NCI-H1436 (cell line): ENCODE results near the gene TYW1.
"Not testable (repeated sequence)": the region's sequence is repeated elsewhere in the genome, so short reads cannot be mapped to it uniquely, and the experiment has no call there.

Experiments used
- DNase-seq: peaks from one replicate; lab custom pipeline; 2025; lab: John Stamatoyannopoulos, UW

The TYW1 gene

GRCh38 chr7:67045496-67045995 lies 48.9 kb downstream of the TYW1 start:
- no peak for DNase-seq

- DNase-seq: not testable (repeated sequence)
Measured at GRCh38 chr7:67046819-67047218, 50.2 kb downstream of the TYW1 start.

- DNase-seq: not testable (repeated sequence)
Measured at GRCh38 chr7:67049908-67050307, 53.3 kb downstream of the TYW1 start.

GRCh38 chr7:67052161-67052560 lies 55.5 kb downstream of the TYW1 start:
- not testable (repeated sequence) for DNase-seq

GRCh38 chr7:67056683-67057082 lies 60.0 kb downstream of the TYW1 start:
- DNase-seq: no peak

GRCh38 chr7:67061321-67061720 lies 64.7 kb downstream of the TYW1 start:
- DNase-seq: not testable (repeated sequence)

- not testable (repeated sequence) for DNase-seq
Measured at GRCh38 chr7:67062802-67063201, 66.2 kb downstream of the TYW1 start.

- not testable (repeated sequence) for DNase-seq
Measured at GRCh38 chr7:67066950-67067622, 70.5 kb downstream of the TYW1 start.

- DNase-seq: not testable (repeated sequence)
Measured at GRCh38 chr7:67076120-67076519, 79.5 kb downstream of the TYW1 start.

GRCh38 chr7:67082880-67083279 lies 86.2 kb downstream of the TYW1 start:
- DNase-seq: not testable (repeated sequence)

GRCh38 chr7:67089261-67089660 lies 92.6 kb downstream of the TYW1 start:
- not testable (repeated sequence) for DNase-seq

GRCh38 chr7:67091053-67091452 lies 94.4 kb downstream of the TYW1 start:
- not testable (repeated sequence) for DNase-seq

- DNase-seq: not testable (repeated sequence)
Measured at GRCh38 chr7:67098031-67098430, 101.4 kb downstream of the TYW1 start.

- DNase-seq: not testable (repeated sequence)
Measured at GRCh38 chr7:67099406-67099805, 102.8 kb downstream of the TYW1 start.

- DNase-seq: not testable (repeated sequence)
Measured at GRCh38 chr7:67100038-67100437, 103.4 kb downstream of the TYW1 start.

- no peak for DNase-seq
Measured at GRCh38 chr7:67100956-67101361, 104.3 kb downstream of the TYW1 start.

- DNase-seq: not testable (repeated sequence)
Measured at GRCh38 chr7:67104937-67105336, 108.3 kb downstream of the TYW1 start.

- no peak for DNase-seq
Measured at GRCh38 chr7:67105377-67105776, 108.7 kb downstream of the TYW1 start.

GRCh38 chr7:67106255-67106654 lies 109.6 kb downstream of the TYW1 start:
- DNase-seq: not testable (repeated sequence)

- not testable (repeated sequence) for DNase-seq
Measured at GRCh38 chr7:67111342-67111741, 114.7 kb downstream of the TYW1 start.

GRCh38 chr7:67114483-67115246 lies 118.0 kb downstream of the TYW1 start:
- DNase-seq: not testable (repeated sequence)

- not testable (repeated sequence) for DNase-seq
Measured at GRCh38 chr7:67120491-67120890, 123.9 kb downstream of the TYW1 start.

- not testable (repeated sequence) for DNase-seq
Measured at GRCh38 chr7:67128257-67128656, 131.6 kb downstream of the TYW1 start.
